AG04450 (cell line): ENCODE results near the gene EXPH5. TPM values are rescaled to one million over a fixed set of nuclear protein-coding genes. Genes with fewer than 3 reads are reported as not detected.

Source experiments
- CTCF ChIA-PET: fragments of 300-600, 350-600 bp; formaldehyde crosslinking; extraction: SDS; loops from one replicate; lab custom pipeline; 2022; ENCODE audit warnings: antibody characterized with exemption, inconsistent platforms; lab: Charles Lee
- POLR2A ChIA-PET: fragments of 350-600 bp; formaldehyde crosslinking; extraction: SDS; loops from one replicate; lab custom pipeline; 2021; ENCODE audit warnings: antibody characterized with exemption, inconsistent platforms; lab: Yijun Ruan, JAX
- DNase-seq: peaks from one replicate; pipeline ENCODE4 v3.0.0-alpha.2; 2011; ENCODE audit warnings: low read depth, low spot score
- H3K27ac ChIP-seq: one replicate; pipeline ENCODE4 v1.5.1; 2012; ENCODE audit warnings: low read depth, low read length, control low read depth
- H3K27me3 ChIP-seq: one replicate; pipeline ENCODE4 v1.6.0; 2012; ENCODE audit warnings: low read length; ENCODE audit not compliant: control insufficient read depth, insufficient read depth
- H3K4me3 ChIP-seq: 2 replicates; pipeline ENCODE4 v1.5.1; 2011; ENCODE audit warnings: mild to moderate bottlenecking, low read depth, low read length, control low read depth
- H3K9me3 ChIP-seq: 2 replicates; pipeline ENCODE4 v1.5.1; 2012; ENCODE audit warnings: low read length; ENCODE audit not compliant: control insufficient read depth, insufficient read depth
- polyA plus RNA-seq: library from polyadenylated mRNA; depleted of rRNA; stranded (reverse); fragments of >200 nt; gene quantifications from 2 replicates; pipeline ENCODE4 v1.2.3, GENCODE V29; 2011
- TF ChIP-seq, protein P1 (sequence below): IDR thresholded peaks from 2 replicates; pipeline ENCODE4 v1.5.1; 2011; ENCODE audit warnings: low read depth, low read length, control low read depth, inconsistent platforms

The EXPH5 gene
- polyA plus RNA-seq, 1 experiment: 0.37 TPM

DNA sequence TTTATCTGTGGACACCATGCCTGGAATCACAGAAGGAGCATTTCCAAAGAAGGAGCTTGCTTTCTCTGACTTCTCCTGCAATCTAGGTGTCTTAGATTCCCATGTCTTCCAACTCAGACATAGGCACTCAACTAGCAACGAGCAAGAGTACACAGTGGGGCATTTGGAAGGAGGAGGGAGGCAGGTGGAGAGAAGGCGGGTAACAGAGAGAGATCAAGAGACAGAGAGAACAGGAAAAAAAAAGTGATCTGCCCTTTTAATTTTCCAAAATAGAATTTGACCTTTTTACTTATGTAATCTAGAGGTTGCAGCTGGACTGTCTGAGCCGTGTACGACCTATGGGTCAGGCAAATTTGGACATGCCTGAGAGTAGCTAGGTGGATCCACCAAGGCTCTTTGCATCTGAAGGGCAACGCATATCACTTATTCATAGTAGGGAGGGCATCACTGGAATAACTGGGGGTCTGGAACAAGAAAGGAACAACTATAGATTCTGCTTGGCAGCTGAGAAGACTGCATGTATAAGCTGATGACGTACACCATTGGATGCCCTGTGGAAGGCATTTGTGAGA lies 58.1 kb downstream of the EXPH5 start:
- Histone ChIP-seq H3K27ac (no peak overlapping the region), H3K9me3 (no peaks in the 10 kb centered on the region), H3K27me3 (peaks cover 3% of the 10 kb centered on the region), H3K4me3 (no peak overlapping the region)
- ChIA-PET POLR2A (no interaction called here), CTCF (no interaction called here)
- TF ChIP-seq, protein P1, sequence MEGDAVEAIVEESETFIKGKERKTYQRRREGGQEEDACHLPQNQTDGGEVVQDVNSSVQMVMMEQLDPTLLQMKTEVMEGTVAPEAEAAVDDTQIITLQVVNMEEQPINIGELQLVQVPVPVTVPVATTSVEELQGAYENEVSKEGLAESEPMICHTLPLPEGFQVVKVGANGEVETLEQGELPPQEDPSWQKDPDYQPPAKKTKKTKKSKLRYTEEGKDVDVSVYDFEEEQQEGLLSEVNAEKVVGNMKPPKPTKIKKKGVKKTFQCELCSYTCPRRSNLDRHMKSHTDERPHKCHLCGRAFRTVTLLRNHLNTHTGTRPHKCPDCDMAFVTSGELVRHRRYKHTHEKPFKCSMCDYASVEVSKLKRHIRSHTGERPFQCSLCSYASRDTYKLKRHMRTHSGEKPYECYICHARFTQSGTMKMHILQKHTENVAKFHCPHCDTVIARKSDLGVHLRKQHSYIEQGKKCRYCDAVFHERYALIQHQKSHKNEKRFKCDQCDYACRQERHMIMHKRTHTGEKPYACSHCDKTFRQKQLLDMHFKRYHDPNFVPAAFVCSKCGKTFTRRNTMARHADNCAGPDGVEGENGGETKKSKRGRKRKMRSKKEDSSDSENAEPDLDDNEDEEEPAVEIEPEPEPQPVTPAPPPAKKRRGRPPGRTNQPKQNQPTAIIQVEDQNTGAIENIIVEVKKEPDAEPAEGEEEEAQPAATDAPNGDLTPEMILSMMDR: no peak
- DNase-seq: no peak

DNA sequence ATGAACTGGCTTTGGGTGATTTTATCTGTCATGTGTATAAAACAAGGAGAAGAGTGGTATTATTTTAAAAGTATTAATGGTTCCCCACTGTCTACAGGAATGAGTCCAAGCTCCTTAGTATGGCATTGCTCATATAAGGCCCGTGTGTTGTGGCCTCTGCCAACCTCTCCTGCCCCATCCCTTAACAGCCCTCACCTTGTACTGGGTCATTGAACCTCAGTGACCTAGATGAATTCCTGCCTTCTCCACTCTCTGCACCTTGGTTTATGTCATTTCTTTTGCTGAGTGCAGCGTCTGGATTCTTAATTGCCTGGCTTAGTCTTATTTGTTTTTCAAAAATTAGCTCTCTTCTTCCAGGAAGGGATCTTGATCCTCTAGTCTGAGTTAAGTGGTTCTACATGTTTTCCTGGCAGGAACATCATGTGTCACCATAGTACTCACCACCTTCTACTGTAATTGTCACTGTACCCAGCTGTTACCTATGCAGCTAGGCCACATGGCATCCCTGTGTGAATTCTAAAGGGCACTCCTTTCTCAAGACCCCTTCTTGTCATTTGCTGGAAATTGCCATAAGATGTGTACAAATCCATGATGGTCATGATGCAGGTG lies 59.2 kb downstream of the EXPH5 start:
- no peak for DNase-seq
- Histone ChIP-seq H3K4me3 (no peak overlapping the region), H3K9me3 (no peaks in the 10 kb centered on the region), H3K27ac (no peak overlapping the region), H3K27me3 (peaks cover 3% of the 10 kb centered on the region)
- TF ChIP-seq, protein P1: no peak
- CTCF ChIA-PET: no interaction called here
- POLR2A ChIA-PET: no interaction called here

DNA sequence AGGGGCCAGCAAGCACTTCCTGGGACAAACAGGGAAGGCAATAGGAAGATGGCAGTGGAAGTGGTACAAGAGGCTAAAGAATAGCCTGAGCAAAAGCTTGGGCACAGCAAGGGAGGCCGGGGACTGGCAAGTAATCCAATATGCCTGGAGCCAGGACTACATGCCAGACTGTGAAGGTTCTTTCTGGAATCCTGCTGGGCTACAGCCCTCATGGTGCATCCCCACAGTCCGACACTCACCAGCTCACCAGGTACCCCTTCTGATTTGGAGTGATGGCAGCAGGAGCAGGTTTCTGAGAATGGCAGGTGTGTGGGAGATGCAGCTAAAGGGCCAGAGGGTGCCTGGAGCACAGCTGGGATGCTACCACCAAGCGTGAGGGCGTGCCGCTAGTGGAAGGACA lies 63.1 kb downstream of the EXPH5 start:
- H3K9me3 ChIP-seq: no peaks in the 10 kb centered on the region
- TF ChIP-seq, protein P1: no peak
- ChIA-PET CTCF (no interaction called here), POLR2A (no interaction called here)
- peaks cover 2% of the 10 kb centered on the region for H3K27me3 ChIP-seq
- DNase-seq: no peak
- H3K27ac ChIP-seq: no peak overlapping the region
- H3K4me3 ChIP-seq: no peak overlapping the region

DNA sequence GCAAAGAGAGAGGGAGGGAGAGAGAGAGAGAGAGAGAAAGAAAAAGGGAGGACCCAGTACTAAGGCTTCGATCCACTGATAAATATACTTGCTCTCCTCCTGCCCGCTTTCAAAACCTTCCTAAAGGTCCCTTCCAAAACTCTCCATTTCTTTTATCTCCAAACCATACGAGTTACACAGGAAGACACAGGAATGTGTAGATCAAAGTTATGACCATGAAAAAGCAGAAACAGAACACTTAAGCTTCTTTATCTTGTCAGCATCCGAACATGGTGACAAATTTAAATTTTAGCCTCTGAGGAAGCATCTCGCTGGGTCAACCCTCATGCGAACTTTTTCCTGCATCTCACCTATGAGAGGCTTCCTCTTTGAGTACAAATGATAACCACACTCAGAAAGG lies 66.2 kb downstream of the EXPH5 start:
- ChIA-PET CTCF (no interaction called here), POLR2A (no interaction called here)
- Histone ChIP-seq H3K9me3 (no peaks in the 10 kb centered on the region), H3K27me3 (peaks cover 2% of the 10 kb centered on the region), H3K4me3 (no peak overlapping the region), H3K27ac (no peak overlapping the region)
- TF ChIP-seq, protein P1: no peak
- DNase-seq: no peak

DNA sequence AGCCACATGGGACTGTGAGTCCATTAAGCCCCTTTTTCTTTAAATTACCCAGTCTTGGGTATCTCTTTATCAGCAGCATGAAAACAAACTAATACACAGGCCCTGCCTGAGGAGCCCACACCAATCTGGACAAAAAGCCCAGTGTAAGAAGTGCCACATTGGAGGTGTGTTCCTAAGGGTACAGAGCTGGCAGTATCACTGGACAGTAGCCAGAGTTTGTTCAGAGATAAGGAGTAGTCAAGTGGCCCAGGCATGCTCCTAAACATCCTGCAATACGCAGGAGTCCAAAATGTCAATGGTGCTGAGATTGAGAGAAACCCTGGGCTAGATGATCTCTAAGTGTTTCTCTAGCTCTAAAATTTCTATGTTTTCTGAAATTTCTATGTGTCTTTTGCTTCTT lies 68.4 kb downstream of the EXPH5 start:
- TF ChIP-seq, protein P1: no peak
- no peak overlapping the region for H3K4me3 ChIP-seq
- no peak for DNase-seq
- H3K27me3 ChIP-seq: peaks cover 2% of the 10 kb centered on the region
- ChIA-PET CTCF (no interaction called here), POLR2A (no interaction called here)
- no peak overlapping the region for H3K27ac ChIP-seq
- no peaks in the 10 kb centered on the region for H3K9me3 ChIP-seq
